NCI-H460 (cell line): ENCODE results near the gene BAHD1. TPM values are rescaled to one million over a fixed set of nuclear protein-coding genes. Genes with fewer than 3 reads are reported as not detected.

Source experiments
- DNase-seq: peaks from one replicate; pipeline ENCODE4 v3.0.0-alpha.2; 2016; ENCODE audit warnings: low read depth; ENCODE audit errors: extremely low read depth
- polyA plus RNA-seq: library from polyadenylated mRNA; depleted of rRNA; stranded (reverse); fragments of >200 nt; gene quantifications from 2 replicates; pipeline ENCODE4 v1.2.3, GENCODE V29; 2014; cell fraction: nucleus; rRNA removed
- total RNA-seq: library from RNA; depleted of rRNA; stranded (reverse); fragments of >200 nt; shearing (Covaris generic); gene quantifications from 2 replicates; pipeline ENCODE4 v1.2.3, GENCODE V29; 2014; rRNA removed

Gene BAHD1
- total RNA-seq: 6.2 and 7.2 TPM in 2 replicates
- polyA plus RNA-seq: 10.2 and 17.1 TPM in 2 replicates

DNA sequence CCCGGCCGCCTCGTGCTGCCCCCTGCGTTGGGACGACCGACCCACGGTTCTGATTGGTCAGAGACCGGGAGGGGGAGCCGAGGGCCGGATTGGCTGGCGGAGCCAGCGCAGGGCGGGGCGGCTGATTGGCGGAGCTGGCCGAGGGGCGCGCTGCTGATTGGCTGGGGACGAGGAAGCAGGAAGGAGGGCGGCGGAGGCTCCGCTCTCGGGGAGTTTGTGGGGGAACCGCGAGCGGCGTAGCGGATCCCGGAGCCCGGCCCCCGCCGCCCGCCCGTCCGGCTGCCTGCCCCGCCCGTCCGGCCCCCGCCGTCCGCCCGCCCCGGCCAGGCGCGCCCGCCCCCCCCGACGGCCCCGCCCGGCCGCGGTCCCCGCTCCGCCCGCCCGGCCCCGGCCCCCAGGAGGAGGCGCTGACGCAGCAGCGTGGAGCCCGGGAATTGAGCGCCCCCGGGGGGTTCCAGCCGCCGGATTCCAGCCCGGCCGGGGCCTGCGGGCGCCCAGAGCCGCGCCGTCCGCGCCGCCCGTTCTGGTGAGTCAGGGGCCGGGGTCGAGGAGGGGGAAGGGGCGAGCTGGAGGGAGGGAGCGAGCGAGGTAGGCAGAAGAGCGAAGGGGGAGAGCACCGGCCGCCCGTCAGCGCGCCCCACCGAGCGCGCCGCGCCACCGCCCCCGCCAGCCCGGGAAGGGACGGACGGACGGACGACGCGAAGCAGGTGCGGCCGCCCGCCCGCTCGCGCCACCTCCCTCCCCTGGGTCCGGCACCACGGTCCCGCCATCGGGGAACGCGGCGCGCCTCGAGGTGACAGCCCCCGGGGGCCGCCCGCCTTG, at the start of gene BAHD1:
Gene BAHD1 (plus strand): TSS at position 211 of the 822 bp plus-strand sequence. CDS start 17,512 bp downstream, outside the sequence.
- DNase-seq: peak; percentile 92

DNA sequence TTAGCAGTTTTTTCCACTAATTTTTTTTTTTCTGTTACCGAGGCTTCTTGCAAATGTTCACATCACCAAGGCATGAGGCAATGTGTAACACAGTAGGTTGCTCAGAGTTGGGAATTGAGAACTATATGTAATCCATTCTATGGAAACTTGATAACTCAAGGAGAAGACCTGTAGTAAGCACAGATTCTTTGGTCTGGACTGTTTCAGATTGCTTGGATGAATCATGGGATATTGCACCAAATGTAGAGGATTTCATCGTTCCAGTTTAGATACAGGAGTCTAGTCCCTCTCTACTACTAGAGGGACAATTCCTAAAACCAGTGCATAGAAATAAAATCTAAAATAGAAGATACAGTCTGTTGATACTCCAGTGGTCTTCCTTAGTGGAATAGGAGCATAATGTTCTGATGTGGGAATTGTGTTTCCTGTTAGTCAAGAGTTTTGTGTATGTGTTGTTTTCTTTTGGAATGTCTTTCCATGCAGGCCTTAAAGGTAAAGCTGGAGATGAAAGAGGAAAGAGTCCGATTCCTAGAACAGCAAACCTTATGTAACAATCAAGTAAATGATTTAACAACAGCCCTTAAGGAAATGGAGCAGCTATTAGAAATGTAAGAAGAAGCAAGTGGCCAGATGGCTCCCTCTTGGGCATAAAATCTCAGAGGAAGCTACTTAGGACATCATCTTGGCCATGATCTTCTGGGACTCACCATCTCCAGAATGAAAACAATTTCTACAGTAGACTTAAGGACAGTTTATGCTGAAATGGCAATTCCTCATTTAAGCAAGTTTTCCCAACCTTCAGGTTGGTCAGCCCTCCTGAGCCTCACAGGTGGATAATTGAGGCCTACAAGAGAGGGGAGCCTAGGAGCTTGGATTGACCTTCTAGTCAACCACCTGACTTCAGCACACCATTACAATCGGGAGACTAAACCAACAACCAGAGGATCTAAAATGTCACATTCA, 47.5 kb upstream of the BAHD1 start:
- DNase-seq: peak; percentile 37

GRCh38 chr15:40397688-40398412, 42.9 kb upstream of the BAHD1 start:
- no peak for DNase-seq

GRCh38 chr15:40398413-40398873, 42.3 kb upstream of the BAHD1 start:
- no peak for DNase-seq

GRCh38 chr15:40399370-40399769, 41.4 kb upstream of the BAHD1 start:
- no peak for DNase-seq

DNA sequence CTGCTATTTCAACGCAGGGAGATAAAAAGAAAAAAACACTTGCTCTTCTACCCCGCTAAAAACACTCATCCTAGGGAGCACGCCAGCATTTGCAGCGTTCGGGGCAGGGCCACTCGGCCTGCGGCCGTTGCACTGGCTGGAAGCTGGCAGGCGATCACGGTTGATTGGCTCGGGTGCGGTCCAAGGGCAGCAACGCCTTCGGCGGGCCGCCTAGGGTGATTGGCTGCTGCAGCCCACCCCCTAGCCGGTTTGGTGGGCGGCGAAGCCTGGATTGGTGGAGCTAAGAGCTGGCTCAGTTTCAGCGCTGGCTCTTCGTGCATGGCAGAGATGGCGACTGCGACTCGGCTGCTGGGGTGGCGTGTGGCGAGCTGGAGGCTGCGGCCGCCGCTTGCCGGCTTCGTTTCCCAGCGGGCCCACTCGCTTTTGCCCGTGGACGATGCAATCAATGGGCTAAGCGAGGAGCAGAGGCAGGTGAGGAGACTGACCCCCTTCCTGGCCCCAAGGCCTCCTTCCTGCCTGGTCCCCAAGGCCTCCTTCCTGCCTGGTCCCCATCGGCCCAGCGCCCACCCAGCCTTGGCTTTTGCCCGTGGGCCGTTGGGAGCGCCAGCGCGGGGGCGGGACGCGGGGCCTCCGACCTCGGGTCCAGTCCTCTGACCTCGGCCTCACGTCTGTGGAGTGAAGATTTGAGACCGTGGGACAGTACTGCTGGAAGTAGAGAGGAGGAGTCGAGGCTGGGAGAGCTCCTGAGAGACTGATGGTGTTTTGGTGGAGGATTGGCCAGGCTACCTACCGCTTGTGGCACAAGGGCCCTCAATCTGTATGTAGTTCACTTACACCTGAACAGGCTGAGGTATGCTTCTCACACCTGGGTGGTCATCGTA, 35.0 kb upstream of the BAHD1 start, which contains the start of gene IVD:
Gene IVD (plus strand): TSS at position 295 of the 881 bp plus-strand sequence. CDS start 33 bp downstream, at position 328.
- DNase-seq: peak; percentile 89

GRCh38 chr15:40407330-40407990, 33.3 kb upstream of the BAHD1 start:
- no peak for DNase-seq

DNA sequence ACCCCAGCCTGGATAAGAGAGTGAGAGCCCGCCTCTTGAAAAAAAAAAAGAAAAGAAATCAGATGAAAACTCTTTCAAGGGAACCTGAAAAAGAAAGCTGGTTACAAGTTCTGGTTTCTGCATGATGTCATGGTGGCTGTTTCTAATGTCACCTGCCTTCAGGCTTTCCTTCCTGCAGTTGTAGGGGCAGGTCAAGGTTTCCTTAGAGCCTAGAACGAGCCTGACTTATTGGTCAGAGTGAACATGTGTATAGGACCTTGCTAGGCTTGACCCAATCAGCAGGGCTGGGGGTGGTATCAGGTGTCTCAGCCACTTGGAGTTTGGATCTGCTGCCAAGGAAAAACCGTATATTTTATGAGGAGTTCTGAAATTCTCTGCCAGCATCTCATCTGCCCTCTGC, 31.4 kb upstream of the BAHD1 start:
- no peak for DNase-seq

- DNase-seq: no peak
Measured at GRCh38 chr15:40410476-40410875, 30.3 kb upstream of the BAHD1 start.

- DNase-seq: no peak
Measured at GRCh38 chr15:40412095-40412759, 28.5 kb upstream of the BAHD1 start.

DNA sequence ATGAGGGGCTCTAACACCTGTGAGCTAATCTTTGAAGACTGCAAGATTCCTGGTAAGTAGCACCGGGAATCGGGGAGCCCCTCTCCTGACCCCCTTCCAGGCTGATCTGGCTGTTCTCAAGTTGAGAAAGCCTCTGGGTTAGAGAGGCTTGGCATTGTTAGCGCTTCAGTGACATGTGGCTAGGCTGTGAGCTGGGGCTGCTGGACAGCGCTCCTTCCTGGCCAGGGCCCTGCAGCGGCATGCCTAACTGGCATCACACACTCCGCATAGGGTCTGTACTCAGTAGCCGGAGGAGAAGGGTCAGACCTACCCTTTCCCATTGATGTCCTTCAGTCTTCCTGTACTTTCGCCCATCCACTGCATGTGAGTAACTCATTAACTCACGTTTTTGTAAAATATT, 27.7 kb upstream of the BAHD1 start:
- DNase-seq: no peak

GRCh38 chr15:40414816-40415215, 25.9 kb upstream of the BAHD1 start:
- no peak for DNase-seq

- no peak for DNase-seq
Measured at GRCh38 chr15:40415226-40415625, 25.5 kb upstream of the BAHD1 start.

- DNase-seq: no peak
Measured at GRCh38 chr15:40416056-40416455, 24.7 kb upstream of the BAHD1 start.

DNA sequence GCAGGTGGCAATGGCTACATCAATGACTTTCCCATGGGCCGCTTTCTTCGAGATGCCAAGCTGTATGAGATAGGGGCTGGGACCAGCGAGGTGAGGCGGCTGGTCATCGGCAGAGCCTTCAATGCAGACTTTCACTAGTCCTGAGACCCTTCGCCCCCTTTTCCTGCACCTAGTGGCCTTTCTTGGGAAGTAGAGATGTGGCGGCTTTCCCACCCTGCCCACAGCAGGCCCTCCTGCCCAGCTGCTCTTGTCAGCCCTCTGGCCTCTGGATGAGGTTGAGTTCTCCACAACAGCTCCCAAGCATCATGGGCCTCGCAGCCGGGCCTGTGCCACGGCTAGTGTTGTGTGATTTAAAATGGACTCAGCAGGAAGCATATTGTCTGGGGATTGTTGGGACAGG, 22.6 kb upstream of the BAHD1 start:
- DNase-seq: no peak

DNA sequence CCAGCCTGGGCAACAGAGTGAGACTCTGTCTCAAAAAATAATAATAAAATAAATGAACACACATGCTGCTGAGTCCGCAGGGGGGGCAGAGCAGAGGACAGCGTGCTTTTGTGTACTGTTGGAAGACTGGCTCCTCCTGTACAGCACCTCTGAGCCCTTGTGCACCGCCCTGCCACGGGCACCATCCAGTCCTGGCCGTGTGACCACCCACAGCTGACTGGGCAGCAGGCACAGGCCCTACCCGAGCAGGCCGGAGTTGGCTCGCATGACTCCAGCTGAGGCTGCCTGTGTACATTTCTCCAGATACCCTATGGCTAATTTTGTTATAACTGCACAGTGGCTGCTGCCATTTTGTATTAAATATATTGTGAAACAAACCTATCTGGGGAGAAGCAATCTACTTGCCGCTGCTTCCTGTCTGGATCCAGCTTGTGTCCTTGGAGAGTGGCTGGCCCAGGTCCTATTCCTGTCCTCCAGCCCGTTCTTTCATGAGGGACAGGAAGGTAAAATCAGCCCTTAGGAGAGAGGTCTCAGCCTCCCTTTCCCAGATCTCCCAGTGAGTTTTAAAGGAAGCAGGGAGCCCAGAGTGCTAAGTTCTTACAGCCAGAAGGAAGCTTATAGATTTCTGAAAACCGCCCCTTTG, 20.6 kb upstream of the BAHD1 start:
- DNase-seq: no peak

DNA sequence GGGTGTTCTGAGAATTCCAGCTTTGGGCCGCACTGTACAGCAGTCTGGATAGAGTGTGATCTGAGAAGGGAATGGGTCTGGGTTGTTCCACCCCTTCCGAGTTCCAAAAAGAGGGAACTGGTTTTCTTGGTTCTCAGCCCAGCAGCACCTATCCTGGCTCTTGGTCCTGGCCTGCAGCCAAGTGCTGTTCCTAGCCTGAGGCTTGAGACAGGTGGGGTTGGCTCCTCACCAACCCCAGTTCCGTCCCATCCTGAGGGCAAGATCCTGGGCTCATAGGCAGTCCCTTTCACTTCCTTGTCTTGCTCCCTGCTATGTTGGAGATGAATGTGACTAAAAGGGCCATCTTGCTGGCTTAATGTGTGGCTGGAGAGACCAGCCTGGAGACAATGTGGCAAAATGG, 20.0 kb upstream of the BAHD1 start:
- DNase-seq: no peak
